HG02884 (cell line): Measurements from ENCODE around the gene PGS1.

Experiments used
- ATAC-seq: cut with Tn5 transposase; IDR thresholded peaks from one replicate; pipeline ENCODE4 v1.9.1; 2021; ENCODE audit warnings: mild to moderate bottlenecking, moderate library complexity; ENCODE audit not compliant: unreplicated experiment

Gene PGS1

DNA sequence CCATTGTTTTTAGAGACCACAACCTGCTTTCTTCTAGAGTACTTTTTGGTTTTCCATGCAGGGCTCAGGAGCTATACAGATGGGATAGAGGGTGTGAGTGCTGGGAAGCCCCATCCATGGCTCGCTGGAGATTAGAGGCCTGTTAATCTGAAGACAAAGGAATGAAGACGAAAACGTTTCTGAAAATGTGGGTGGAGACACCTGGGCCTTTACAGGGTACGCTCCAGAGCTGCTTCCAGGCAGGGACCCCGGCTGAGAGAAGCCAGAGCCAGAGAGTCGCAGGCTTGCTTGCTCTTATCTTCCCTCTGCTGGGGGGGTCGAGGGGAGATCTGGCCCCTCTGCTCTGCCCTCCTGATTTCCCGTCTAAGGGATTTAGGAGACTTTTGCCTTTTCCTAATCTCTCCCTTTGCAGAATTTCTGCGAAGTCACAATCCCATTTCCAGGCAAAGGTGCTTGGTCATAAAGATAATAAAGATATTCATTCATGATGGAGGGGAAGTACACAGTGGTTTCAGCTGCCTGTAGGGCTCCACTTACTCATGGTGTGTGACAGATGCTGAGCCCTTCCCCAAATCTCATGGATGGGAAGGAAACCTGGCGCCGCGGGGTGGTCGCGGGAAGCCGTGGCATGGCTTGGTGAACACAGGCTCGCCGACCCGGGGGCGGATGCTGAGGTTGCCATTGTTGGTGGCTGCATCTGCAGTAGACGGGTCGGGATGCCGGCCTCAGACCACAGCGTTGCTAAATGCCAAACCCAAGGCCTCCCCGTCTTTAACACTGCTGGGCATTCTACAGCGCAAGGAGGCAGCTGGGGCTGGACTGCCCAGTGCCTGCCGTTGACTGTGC, 13.8 kb upstream of the PGS1 start:
- ATAC-seq, result no peak

DNA sequence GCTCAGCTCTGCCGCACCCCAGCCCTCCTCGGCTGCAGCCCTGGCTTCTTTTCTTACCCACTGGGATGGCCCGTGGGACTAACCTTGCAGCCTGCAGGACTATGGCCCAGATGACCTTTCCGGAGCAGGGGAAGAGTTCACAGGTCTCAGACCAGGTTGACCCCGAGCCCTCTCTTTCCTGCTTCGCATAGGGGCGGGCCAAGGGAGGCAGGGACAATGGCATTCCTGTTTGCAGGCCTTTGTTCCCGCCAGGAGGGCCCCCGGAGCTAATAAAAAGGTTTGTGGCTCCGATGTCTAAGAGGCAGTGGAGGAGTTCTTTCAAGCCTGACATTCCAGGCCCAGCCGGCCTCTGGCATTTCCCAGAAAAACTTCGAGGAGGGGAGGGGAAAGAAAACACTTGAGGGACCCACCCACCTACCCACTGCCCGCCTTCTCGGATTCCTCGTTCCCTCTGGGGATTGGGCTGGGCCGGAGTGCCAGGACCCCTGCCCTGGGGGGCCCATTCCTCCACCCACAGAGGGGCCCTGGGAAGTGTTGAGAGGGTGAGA, 12.8 kb upstream of the PGS1 start:
- ATAC-seq, result no peak

DNA sequence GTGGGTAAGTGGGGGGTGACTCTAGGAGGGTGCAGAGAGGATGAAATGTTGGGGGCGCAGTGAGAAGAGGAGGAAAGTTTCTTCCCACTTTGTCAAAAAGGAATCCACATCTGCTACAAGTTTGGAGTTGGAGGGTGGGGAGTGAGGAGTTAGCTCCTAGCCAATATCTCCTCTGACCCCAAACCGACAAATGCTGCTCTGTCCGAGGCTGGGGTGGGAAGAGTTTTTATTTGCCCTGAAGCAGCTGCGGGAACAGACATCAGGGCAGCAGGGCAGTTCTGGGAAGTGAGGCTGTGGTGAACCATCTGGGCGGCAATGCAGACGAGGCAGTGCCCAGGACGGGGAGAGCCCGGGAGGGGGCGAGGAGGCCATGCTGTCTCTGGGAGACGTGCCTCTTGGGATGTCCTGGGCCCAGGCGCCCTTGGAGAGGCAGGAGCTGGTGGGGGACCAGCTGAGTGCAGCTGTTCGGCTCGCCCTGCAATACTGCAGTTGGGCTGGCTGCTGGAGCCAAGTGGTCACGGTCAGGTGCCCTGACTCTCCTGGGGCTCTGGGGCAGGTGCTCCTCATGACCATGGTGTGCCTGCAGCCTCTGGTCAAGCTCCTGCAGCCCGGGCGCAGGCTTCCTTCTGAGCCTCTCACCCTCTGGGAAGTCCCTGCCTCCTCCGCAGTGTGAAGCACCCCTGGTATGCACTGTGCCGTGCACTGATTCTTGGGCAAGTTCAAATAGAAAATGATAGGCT, 12.2 kb upstream of the PGS1 start:
- ATAC-seq, result no peak

DNA sequence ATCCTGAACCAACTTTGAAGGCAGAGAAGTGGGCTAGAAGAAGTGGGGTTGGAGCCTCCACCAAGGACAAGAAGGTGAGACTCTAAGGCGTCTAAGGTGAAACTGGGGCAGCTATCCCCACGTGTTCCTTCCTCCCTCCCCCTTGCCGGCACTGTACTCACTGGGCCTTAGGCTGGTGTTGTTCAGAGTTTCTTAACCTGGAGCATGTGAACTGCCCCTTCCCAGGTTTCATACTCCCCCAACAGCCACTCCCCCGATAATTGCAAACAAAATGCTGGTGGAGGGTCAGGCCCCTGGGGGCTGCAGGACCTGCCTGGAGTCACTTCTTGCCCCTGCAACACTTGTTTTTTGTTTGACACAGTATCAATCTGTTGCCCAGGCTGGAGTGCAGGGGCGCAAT, 11.3 kb upstream of the PGS1 start:
- no peak for ATAC-seq

DNA sequence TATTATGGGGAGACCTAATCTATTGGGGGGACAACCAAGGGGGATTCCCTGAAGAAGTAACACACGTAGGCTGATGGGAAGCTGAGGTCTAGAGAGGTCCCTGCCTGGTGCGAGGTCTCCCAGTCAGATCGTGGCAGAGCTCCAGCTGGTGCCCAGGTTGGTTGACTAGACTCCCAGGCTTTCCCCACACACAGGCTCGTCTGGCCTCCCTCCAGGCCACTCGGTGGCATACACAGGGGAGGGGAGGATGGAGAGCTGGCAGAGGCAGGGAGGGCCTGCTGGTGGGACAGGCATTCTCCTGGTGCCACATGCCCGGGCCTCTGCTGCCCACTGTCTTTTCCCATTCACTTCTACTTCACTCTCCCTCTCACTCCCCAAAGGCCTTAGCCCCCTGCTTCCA, 10.1 kb upstream of the PGS1 start:
- no peak for ATAC-seq

DNA sequence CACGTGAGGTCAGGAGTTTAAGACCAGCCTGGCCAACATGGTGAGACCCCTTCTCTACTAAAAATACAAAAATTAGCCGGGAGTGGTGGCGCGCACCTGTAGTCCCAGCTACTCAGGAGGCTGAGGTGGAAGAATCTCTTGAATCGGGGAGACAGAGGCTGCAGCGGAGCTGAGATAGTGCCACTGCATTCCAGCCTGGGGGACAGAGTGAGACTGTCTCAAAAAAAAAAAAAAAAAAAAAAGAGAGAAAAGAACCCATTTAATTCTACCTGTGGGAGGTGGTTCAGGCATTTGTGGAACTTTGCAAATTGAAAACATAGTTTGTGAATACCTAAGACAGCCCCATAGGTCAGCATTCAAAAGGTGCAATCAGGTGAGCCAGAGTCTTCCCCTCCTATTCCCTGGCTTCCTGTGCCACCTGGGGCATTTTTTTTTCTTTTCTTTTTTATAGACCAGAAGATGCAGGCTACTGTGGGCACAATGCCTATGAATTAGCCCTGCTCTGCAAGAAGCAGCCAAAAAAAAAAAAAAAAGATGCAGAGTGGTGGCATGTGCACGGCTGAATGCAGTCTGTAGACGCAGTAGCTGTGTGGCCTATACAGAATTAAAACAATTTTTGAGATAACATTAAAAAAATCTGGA, 9.5 kb upstream of the PGS1 start:
- no peak for ATAC-seq

DNA sequence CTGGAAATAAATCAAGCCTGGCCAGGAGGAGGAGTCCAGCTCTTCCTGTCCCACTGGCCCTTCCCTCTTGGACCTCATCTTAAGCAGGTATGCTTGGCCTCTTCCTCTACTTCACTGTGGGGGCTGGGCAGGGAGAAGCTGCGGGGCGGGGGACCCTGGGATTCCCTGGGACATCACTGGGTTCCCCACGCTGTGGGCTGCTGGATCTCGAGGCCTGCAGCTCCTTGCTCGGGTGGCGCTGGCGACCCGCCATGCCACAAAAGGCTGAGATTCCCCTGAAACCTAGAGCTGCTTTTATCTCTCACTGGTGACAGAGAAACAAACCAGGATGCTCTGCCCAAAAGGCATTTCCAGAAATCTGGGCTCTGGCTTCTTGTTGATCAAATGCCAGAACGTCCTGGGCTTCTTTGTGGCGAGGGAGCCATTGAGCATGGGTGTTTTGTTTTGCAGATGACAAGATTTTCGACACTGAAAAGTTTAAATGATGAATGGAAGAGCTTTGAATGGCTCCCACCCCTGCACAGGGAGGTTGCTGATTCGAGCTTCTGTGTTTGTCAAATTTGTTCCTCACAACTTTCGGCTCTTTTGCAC, 8.6 kb upstream of the PGS1 start:
- ATAC-seq, result no peak

DNA sequence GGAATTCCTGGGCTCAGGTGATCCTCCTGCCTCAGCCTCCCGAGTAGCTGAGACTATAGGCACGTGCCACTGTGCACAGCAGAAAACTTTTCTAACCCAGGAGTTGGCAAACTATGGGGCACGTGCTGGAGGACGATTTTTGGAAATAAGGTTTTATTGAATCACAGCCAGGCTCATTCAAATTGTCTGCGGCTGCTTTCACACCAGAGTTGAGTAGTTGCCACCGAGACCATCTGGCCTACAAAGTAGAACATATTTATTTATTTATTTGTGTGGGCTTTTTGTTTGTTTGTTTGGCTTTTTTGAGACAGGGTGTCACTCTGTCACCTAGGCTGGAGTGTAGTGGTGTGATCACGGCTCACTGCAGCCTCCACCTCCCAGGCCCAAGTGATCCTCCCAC, 7.4 kb upstream of the PGS1 start:
- ATAC-seq, result no peak

DNA sequence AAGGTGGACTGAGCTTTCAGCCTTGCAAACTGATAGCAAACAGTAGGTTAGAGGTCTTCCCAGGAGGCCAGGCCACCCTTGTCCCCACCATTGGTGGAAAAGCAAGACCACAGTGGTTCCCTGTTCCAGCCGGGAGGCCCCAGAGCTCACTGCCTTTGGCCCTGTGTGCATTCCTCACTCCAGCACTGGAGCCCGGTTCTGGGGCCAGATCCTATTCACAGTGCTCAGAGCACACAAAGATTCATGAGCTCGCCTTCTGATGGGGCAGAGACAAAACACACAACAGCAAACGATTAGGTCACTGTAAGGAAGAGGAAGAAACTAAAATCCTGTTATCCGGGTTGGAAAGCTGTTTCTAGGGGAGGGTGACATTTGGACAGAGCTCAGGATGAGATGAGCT, 5.6 kb upstream of the PGS1 start:
- ATAC-seq, result no peak

DNA sequence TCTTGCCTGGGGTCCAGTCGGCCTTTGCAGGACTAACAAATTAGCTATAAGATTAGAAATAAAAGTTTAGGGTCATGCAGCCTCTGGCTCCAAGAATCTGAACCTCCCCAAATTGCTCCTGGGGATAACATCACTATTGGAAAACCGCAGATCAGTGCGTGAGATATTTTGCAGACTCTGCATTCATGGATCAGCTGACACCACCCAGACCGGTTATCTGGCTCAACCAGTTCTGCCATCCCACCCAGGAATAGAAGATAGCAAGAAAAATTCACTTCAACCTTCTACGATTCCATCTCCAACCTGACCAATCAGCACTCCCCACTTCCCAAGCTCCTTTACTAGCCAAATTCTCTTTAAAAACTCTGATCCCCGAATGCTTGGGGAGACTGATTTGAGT, 4.3 kb upstream of the PGS1 start:
- no peak for ATAC-seq

DNA sequence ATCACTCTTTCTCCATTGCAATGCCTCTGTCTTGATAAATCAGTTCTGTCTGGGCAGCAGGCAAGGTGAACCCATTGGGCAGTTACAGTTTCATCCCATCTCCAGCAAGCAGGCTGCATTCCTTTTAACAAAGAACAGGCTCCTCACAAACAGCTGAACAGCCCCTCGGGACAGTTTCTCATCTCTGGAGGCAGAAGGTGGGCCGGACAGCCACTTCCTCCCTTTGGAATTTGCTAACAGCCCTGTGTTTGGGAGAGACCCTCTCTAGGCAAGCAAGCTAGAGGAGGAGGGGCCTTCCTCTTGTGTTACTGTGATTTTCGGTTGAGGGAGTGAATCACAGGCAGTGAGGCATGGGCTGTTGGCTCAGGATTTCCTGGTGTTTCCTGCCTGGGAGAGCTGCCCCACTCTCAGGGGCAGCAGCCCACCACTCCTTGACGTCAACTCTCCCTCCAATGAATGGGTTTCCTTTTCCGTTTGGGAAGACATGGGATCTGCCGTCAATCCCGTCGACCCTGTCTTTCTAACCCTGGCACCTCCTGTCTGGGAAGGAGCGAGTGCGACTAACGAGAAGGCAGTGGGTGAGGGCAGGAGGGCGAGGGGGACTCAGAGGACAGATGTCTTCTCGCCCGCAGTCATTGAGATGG, 3.7 kb upstream of the PGS1 start:
- ATAC-seq, result no peak

DNA sequence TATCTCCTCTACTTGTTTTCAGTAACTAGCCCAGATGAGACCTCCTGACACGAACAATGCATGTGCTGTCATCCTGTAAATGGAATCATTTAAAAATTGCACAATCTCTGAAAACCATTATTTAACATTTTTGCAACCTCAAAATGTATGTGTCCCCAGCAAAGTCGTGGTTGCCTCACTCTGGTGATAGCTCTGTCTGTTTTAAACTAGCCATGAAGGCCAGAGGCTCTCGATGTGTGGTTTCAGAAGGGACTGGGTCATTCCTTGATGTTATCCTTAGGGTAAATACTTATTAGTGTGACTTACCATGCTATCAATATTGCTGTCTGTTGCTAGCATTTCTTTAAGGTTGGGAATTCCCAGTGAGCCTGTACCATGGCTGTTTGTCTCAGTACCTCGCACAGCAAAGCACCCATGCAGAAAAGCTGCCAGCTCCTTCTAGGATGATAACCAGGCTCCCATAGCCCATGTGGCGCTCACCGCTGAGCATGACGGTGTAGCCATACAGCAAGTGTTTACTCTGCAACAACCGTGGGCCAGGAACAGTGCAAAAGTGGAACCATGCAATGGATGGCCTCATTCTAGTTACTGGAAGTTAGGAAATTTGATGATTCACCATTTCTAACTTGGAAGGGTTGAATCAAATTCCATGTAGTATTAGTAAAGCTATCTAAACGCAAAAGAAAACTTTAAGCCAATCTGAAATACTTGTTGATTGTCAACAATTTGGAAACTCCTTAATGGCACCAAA, 2.9 kb upstream of the PGS1 start:
- ATAC-seq, result no peak

DNA sequence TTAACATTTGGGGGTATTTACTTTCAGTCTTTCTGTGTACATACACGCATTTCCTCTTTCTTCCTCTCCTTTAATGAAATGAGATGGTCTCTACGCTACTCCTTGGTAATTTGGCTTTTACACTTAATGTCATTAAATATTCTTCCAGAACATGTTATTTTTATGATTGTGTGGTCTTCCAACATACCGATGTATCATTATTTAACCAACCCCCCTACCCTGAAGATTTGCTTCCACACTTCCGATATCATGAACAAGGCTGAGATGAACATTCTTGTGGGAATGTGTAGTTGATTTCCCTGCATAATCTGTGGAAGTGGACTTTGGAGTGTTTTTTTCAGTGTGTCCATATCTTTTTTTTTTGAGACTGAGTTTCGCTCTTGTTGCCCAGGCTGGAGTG, 2.3 kb upstream of the PGS1 start:
- no peak for ATAC-seq

DNA sequence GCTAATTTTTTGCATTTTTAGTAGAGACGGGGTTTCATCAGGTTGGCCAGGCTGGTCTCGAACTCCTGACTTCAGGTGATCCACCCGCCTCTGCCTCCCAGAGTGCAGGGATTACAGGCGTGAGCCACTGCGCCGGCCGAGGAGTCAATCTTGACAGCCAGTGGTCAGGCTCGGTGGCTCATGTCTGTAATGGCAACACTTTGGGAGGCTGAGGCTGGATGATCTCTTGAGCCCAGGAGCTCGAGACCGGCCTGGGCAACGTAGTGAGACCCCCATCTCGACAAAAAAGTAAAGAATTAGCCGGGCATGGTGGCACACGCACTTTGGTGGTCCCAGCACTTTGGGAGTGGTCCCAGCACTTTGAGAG, 608 bp upstream of the PGS1 start:
- no peak for ATAC-seq

DNA sequence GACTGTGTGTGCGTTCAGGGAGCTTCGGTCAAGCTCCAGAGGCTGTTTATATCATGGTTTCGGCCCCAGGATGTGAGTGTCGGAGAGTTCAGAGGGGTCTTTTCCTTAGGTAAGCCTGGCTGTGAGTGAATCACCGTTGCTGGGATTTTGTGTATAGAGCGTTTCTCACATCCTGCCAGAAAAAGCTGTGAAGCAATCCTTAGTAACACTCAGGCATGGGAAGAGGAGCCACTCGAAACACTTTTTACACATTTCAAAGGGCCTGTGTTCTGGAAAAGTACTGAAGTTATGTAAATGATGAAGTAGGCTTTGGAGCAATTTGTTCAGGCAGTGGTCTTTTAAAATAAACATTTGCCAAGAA, 662 bp downstream of the PGS1 start:
- ATAC-seq, result no peak

DNA sequence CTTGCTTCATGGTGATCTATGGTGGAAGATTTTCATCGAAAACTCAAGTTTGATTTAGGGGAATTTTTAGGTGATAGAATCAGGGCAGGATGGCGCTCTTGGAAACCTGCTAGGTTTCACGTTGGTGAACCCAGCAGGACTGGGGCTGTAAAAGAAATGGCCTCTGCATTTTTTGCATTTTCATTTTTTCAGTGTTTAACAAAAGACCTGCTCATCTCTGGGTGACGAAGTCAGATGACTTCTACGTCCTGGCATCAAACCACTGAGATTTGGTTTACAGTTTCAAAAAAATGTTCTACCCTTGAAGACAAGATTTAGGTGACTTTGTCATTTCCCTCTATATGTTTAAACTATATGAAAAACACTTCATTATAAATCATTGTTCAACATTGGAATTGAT, 1.9 kb downstream of the PGS1 start:
- ATAC-seq, result no peak

DNA sequence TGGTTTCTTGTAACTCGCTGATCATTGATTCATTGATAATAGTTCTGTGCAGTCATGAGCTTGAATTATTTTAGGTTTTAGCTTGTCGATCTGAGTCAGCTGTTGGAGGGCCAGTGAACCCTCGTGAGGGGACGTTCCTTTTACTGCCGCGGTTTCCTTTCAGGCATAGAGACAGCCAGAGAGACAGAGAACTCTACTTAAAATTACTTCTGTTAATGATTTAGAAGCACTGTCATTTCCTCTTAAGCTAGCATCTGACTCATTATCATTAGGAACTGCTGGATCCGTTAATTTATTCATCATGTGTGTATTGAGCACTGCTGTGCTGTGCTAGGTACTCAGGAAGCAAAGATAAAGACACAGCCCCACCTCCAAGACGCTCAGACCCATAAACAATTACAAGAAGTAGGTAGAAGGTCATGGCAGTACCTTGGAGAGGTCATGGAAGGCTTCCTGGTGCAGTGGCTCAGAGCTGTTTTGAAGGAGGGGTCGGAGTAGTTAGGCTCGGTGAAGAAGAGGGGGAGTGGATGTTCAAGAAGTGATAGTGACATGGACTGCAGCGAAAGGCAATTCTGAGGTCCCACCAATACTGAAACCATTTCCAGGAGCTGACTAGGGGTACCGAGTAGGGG, 3.3 kb downstream of the PGS1 start:
- no peak for ATAC-seq

DNA sequence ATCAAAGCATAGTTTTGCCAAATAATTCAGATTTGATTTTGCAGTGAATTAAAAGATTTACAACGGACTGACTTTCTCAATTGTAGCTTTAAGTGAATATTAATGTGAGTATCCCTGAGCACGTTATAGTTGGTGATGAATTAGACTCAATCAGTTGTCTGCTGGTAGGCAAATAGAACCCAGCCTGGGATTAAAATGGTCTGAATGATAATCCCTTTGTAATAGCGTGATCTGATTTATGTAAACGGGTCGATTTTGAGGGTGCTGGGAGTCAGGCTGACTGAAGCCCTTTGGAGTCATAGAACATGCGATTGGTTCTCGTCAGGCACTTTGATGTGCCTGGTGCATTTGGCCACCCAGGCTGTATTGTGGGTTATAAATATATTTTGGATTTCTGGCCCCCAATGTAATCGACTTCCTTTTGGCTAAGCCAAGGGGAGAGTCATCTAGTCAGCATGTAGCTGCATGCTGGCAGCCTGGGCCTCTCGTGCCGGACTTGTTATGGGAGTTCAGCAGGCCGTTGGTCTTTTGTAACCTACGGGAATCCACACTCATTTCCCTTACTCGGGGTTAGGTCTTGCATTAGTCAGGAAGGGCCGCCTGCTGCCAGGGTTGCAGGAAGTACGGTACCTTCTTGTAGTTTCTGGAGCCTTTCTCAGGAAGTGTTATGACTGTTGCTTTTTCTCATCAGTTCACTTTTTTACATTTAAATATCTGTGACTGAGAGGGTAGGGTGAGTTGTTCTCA, 5.4 kb downstream of the PGS1 start:
- no peak for ATAC-seq
